ENCODE measurements around the gene EYA4.

EYA4 gene

GRCh38 chr6:133526436-133526835 lies 285.3 kb downstream of the EYA4 start:
- TF ChIP-seq ZNF274 (IDR thresholded peaks at IDR 0.05; ENCODE audit: low read depth, low read length) = no peak
- H3K4me3 ChIP-seq (ENCODE audit: low read length) = no peak overlapping the region

DNA sequence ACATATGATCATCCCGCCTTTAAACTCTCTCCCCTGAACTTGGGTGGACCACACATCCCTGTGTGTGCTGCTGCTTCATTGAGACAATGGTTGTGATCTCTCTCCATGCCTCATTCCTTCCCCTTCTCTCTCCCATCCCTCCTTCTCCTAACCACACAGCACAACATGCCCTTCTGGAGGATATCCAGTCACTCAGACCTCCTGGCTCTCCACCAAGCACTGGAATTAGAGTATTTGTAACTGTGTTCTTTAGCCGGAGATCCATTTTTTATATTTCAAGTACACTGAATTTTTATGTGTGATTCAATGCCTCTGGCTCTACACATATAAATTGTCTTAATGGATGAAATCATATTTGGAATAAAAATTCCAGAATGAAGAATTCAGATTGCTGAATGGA lies 287.4 kb downstream of the EYA4 start:
- no peak for TF ChIP-seq ZNF274 (IDR thresholded peaks at IDR 0.05; ENCODE audit: low read depth, low read length)
- no peak overlapping the region for H3K4me3 ChIP-seq (ENCODE audit: low read length)

DNA sequence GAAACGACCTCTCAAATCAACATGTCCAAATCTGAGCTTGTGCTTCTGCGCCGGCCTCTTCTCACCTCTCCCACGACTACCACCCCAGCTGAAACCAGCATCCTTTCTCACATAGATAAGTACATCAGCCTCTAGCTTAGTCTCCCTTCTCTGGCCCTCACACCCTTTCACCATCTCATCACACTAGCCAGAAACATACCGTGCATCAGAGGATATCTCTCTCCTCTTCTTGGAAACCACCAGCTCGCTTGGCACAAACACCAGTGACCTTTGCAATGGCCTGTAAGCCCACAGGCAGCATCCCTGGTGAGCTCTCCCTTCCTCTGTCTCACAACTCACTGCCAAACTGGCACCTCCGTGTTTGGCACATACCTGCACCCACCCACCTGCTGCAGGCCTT lies 291.8 kb downstream of the EYA4 start:
- no peak overlapping the region for H3K4me3 ChIP-seq (ENCODE audit: low read length)
- no peak for TF ChIP-seq ZNF274 (IDR thresholded peaks at IDR 0.05; ENCODE audit: low read depth, low read length)

DNA sequence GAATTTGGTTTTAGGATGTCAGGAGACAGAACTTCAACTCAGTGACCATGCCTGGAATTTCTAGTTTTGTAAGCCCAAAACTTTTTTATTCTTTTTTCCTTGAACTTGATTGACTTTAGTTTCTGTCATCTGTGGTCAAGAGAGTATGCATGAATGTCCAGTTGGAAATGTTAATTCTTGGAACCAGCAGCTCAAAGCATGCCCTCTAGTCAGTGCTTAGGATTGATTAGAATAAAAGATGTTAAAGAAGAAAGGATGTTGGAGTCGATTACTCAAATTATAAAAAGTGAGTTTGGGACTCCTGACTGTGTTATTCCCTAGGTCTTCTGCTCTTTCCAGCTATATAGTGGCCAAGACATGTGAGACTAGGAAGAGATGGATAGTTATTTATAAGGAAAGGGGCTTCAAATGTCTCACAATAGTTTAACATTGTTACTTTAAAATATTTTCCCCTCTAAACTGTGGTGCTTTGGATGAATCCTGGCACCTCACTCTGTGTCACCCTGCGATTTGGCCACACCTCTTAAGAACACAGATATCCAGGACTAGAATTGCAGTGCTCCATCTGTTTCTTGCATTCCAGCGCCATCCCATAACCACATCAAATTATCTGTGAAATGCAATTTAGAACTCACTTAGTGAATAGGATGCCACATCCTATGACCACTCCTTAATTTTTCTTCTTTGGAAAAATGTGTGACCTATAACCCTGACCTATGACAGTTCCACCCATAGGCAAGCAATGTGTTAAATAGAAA lies 298.5 kb downstream of the EYA4 start:
- no peak for TF ChIP-seq ZNF274 (IDR thresholded peaks at IDR 0.05; ENCODE audit: low read depth, low read length)
- H3K4me3 ChIP-seq (ENCODE audit: low read length) = no peak overlapping the region

GRCh38 chr6:133540361-133540760 lies 299.2 kb downstream of the EYA4 start:
- no peak for TF ChIP-seq ZNF274 (IDR thresholded peaks at IDR 0.05; ENCODE audit: low read depth, low read length)
- H3K4me3 ChIP-seq (ENCODE audit: low read length) = no peak overlapping the region

GRCh38 chr6:133541040-133541439 lies 299.9 kb downstream of the EYA4 start:
- no peak overlapping the region for H3K4me3 ChIP-seq (ENCODE audit: low read length)
- no peak for TF ChIP-seq ZNF274 (IDR thresholded peaks at IDR 0.05; ENCODE audit: low read depth, low read length)

- H3K4me3 ChIP-seq (ENCODE audit: low read length) = no peak overlapping the region
- no peak for TF ChIP-seq ZNF274 (IDR thresholded peaks at IDR 0.05; ENCODE audit: low read depth, low read length)
Observed at GRCh38 chr6:133542056-133542821, 301.1 kb downstream of the EYA4 start.

DNA sequence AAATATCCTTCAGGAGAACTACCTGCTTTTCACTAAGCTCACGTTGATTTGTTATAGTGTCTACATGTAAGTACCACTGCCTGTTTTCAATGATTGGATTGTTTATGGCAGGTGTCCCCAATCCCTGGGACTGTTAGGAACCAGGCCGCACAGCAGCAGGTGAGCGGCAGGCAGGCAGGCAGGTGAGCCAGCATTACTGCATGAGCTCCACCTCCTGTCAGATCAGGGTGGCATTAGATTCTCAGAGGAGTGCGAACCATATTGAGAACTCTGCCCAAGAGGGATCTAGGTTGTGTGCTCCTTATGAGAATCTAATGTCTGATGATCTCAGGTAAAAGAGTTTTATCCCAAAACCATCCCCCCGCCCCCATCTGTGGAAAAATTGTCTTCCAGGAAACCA lies 303.3 kb downstream of the EYA4 start:
- no peak overlapping the region for H3K4me3 ChIP-seq (ENCODE audit: low read length)
- TF ChIP-seq ZNF274 (IDR thresholded peaks at IDR 0.05; ENCODE audit: low read depth, low read length) = no peak

DNA sequence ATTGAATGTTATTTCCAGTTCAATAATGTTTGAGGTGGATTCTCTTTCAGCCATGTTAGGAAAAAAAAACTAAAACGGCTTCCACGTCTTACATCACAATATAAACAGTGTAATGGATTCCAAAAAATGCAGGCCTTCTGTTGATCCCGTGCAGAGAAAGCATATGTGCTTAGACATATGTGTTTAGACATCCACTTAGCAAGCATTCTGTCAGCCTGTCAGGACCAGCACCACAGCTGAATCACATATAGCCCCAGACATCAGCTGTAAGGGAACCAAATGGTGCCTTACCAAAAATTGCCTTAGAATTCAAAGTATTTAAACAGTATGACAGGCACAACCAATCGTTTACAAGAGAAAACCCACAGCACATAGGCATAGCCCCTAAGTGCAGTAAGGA lies 304.9 kb downstream of the EYA4 start:
- H3K4me3 ChIP-seq (ENCODE audit: low read length) = no peak overlapping the region
- TF ChIP-seq ZNF274 (IDR thresholded peaks at IDR 0.05; ENCODE audit: low read depth, low read length) = no peak

DNA sequence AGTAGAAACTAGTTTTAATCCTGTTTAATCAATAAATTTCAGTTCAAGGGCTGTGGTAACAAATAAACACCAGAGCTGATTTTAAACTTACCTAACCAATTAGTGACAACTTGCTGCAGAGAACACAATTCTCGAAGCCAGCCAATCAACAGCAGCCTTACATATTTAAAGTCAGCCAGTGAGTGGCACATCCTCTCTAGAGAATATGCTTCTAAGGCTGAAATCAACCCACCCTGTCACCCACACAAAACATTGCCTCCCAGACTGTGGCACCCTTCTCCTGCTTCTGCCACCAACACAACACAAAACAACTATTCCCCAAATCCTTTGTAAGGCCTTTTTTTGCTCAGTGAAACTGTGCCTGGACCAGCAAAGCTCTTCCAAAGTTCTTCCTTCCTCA lies 306.0 kb downstream of the EYA4 start:
- TF ChIP-seq ZNF274 (IDR thresholded peaks at IDR 0.05; ENCODE audit: low read depth, low read length) = no peak
- no peak overlapping the region for H3K4me3 ChIP-seq (ENCODE audit: low read length)

- no peak for TF ChIP-seq ZNF274 (IDR thresholded peaks at IDR 0.05; ENCODE audit: low read depth, low read length)
- no peak overlapping the region for H3K4me3 ChIP-seq (ENCODE audit: low read length)
Observed at GRCh38 chr6:133548423-133549159, 307.4 kb downstream of the EYA4 start.

- TF ChIP-seq ZNF274 (IDR thresholded peaks at IDR 0.05; ENCODE audit: low read depth, low read length) = no peak
- no peak overlapping the region for H3K4me3 ChIP-seq (ENCODE audit: low read length)
Observed at GRCh38 chr6:133549371-133549801, 308.2 kb downstream of the EYA4 start.

DNA sequence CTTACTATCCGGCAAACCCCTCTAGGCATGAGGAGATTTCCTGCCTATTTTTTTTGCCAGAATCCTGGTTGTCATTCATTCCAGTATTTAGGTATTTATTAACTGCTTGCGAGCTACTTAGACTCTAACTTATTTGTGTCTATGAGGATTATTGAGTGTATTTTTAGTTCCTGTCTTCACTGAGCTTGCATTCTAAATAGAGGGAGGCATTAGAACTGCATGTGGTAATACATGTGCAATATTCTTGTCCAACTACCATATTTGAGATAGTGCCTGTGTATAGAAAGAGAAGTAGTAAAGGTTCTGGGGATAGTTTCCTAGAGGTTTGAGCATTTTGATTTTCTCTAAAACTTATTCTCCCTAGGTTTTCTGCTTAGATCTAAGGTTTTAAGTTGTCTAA lies 308.9 kb downstream of the EYA4 start:
- TF ChIP-seq ZNF274 (IDR thresholded peaks at IDR 0.05; ENCODE audit: low read depth, low read length) = no peak
- H3K4me3 ChIP-seq (ENCODE audit: low read length) = no peak overlapping the region

DNA sequence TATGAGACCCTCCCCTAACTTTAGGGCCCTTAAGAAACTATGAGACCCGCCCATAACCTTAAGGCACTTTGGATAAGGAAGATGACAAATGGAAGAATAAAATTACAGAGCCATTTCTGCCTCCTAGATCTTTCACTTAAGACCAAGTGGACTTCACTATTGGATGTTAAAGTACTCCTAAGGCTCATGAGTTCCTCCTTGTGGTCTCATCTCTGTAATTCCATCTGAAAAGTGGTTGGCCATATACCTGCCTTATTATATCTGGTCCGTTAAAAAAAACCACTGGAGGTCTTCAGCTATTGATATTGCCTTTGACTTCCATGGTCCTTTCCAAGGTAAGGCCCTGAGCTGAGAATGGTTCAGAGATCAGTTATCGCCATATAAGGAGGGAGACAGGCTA lies 310.3 kb downstream of the EYA4 start:
- TF ChIP-seq ZNF274 (IDR thresholded peaks at IDR 0.05; ENCODE audit: low read depth, low read length) = no peak
- no peak overlapping the region for H3K4me3 ChIP-seq (ENCODE audit: low read length)

All from GM08714 (cell line).